GM12878 (cell line): ENCODE data around the gene MVP. TPM values are rescaled to one million over a fixed set of nuclear protein-coding genes. Genes with fewer than 3 reads are reported as not detected.

Experiments
- DPF2 ChIP-seq: fragments of 450-650 bp; IDR thresholded peaks from 2 replicates; pipeline ENCODE4 v1.6.1; 2017; ENCODE audit warnings: mild to moderate bottlenecking
- ELK1 ChIP-seq: IDR thresholded peaks from 2 replicates; pipeline ENCODE4 v1.6.1; 2012; ENCODE audit warnings: low read depth, low read length, improper control_type of control experiment
- POLR2A ChIP-seq: IDR thresholded peaks from 2 replicates; pipeline ENCODE4 v1.6.1; 2011; ENCODE audit warnings: low read depth, mild to moderate bottlenecking, low read length
- POU2F2 ChIP-seq: IDR thresholded peaks from 3 replicates; pipeline ENCODE4 v1.6.1; 2011; ENCODE audit warnings: low read depth, mild to moderate bottlenecking, low read length, borderline replicate concordance
- SMAD1 ChIP-seq: fragments of 450-650 bp; IDR thresholded peaks from 2 replicates; pipeline ENCODE4 v1.6.1; 2018; ENCODE audit warnings: mild to moderate bottlenecking, low read depth; ENCODE audit not compliant: partially characterized antibody
- TARDBP ChIP-seq: IDR thresholded peaks from 2 replicates; pipeline ENCODE4 v1.6.1; 2016; ENCODE audit warnings: borderline replicate concordance
- TCF7 ChIP-seq: IDR thresholded peaks from 2 replicates; pipeline ENCODE4 v1.6.1; 2014; ENCODE audit warnings: antibody characterized with exemption, borderline replicate concordance
- ZNF622 ChIP-seq: fragments of 450-650 bp; IDR thresholded peaks from 2 replicates; pipeline ENCODE4 v1.6.1; 2017; ENCODE audit warnings: mild to moderate bottlenecking, inconsistent platforms
- polyA plus RNA-seq, 11 experiments: library from polyadenylated mRNA; depleted of rRNA in 4 of 11; unstranded in 6 of 11; stranded (reverse) in 5 of 11; fragments of >200 nt; fragmentation: Nextera tagmentation in 4 of 11; fragmentation: Illumina TruSeq in 1 of 11; extraction: Ambion mirVana in 4 of 11; extraction: Trizol in 1 of 11; gene quantifications; 1 replicate in 1 of 11; 2 replicates in 10 of 11; pipeline versions ENCODE4 v1.2.1 to v1.2.3, GENCODE V29; 2011 to 2016; ENCODE audit warnings: inconsistent platforms in 2 of 11, missing spikeins in 2 of 11, low read depth in 1 of 11
- total RNA-seq, 4 experiments: library from RNA; depleted of rRNA in 3 of 4; stranded (reverse); fragments of >200 nt in 3 of 4; fragmentation: Illumina TruSeq in 1 of 4; extraction: Trizol in 1 of 4; gene quantifications; 2 replicates each; pipeline versions ENCODE4 v1.2.1 to v1.2.3, GENCODE V29; 2013 to 2021
- TF ChIP-seq, protein P1 (sequence below): fragments of 450-650 bp; IDR thresholded peaks from 2 replicates; pipeline ENCODE4 v1.6.1; 2017; ENCODE audit warnings: mild to moderate bottlenecking, moderate library complexity

Gene MVP
- total and polyA plus RNA-seq, 10 of the 15 experiments (the other 5 are each of a cell fraction or from before 2014, with no cell fraction given), result 0.98 to 74.2 (median 54.7) TPM

DNA sequence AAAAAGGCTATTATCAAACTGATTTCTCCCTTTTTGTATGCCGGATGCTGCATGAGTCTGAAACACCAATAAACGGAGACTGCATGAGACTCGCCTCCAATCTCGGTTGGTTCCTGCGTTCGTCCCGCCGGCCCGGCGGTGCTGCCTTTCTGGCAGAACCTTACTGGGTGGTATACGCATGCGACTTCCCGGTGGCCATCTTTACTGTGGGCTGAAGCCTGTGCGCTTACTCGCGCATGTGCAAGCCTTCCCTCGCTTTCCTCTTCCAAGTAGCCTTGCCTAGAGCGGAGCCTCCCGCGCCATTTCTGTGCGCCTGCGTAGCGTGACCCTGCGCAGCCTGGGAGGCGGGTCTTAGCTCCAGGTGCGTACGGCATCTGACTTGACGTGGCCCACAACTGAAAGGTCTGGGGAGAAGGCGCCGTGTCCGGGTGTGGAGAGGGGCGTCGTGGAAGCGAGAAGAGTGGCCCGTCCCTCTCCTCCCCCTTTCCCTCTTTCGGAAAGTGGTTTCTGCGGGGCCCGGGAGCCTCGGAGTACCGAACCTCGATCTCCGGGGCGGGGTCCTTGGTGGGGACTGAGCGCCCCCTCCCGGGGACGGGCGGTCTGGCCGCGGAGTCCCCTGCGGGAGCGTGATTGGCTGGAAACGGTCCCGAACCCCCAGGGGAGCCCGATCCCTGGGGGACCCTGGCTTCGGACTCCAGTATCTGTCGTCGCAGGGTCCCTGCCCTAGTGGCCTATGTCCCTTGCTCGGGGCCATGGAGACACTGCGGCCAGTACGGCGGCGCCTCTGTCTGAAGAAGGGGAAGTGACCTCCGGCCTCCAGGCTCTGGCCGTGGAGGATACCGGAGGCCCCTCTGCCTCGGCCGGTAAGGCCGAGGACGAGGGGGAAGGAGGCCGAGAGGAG is 4.2 kb upstream of the MVP start, which contains the start of gene PAGR1 (continued):
- TF ChIP-seq TARDBP, result 0 out of 2 replicates have a peak, but pooled peaks have one; percentile 47
- peak; percentile 72; the same call in 1 of the 2 replicates for TF ChIP-seq DPF2
- TF ChIP-seq TCF7, result no peak
- TF ChIP-seq, protein P1, sequence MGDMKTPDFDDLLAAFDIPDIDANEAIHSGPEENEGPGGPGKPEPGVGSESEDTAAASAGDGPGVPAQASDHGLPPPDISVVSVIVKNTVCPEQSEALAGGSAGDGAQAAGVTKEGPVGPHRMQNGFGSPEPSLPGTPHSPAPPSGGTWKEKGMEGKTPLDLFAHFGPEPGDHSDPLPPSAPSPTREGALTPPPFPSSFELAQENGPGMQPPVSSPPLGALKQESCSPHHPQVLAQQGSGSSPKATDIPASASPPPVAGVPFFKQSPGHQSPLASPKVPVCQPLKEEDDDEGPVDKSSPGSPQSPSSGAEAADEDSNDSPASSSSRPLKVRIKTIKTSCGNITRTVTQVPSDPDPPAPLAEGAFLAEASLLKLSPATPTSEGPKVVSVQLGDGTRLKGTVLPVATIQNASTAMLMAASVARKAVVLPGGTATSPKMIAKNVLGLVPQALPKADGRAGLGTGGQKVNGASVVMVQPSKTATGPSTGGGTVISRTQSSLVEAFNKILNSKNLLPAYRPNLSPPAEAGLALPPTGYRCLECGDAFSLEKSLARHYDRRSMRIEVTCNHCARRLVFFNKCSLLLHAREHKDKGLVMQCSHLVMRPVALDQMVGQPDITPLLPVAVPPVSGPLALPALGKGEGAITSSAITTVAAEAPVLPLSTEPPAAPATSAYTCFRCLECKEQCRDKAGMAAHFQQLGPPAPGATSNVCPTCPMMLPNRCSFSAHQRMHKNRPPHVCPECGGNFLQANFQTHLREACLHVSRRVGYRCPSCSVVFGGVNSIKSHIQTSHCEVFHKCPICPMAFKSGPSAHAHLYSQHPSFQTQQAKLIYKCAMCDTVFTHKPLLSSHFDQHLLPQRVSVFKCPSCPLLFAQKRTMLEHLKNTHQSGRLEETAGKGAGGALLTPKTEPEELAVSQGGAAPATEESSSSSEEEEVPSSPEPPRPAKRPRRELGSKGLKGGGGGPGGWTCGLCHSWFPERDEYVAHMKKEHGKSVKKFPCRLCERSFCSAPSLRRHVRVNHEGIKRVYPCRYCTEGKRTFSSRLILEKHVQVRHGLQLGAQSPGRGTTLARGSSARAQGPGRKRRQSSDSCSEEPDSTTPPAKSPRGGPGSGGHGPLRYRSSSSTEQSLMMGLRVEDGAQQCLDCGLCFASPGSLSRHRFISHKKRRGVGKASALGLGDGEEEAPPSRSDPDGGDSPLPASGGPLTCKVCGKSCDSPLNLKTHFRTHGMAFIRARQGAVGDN, result peak; percentile 72; the same call in 1 of the 2 replicates
- peak; percentile 95 for TF ChIP-seq POLR2A
- TF ChIP-seq ZNF622, result no peak
- TF ChIP-seq SMAD1, result peak; percentile 57
- TF ChIP-seq POU2F2, result peak; percentile 17; the same call in 2 of the 3 replicates
- no peak for TF ChIP-seq ELK1
- TF ChIP-seq, all 136 proteins: peak for 65
